Measurements from ENCODE around the gene PRG3.
"Not testable (repeated sequence)": the region's sequence is repeated elsewhere in the genome, so short reads cannot be mapped to it uniquely, and the experiment has no call there.

PRG3 gene

DNA sequence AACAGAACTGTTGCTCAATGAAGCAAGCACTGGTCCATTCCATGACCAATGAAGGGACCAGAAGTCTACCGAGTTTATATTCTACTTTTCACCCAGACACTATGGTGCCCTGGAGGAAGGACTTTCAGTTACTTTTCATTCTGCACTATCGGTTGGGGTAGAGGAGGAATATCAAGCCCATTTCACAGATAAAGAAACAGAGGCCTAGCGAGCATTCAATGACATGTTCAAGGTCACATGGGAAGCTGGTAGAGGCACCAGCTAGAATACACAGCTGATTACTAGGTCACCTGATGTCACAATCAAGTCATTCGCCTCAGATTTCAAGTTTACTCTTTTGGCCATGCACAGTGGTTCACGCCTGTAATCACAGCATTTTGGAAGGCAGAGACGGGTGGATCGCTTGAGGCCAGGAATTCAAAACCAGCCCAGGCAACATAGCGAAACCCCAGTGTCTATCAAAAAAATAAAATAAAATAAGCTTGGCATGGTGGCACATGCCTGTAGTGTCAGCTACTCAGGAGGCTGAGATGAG, 27.1 kb upstream of the PRG3 start:
- no peak for DNase-seq

DNA sequence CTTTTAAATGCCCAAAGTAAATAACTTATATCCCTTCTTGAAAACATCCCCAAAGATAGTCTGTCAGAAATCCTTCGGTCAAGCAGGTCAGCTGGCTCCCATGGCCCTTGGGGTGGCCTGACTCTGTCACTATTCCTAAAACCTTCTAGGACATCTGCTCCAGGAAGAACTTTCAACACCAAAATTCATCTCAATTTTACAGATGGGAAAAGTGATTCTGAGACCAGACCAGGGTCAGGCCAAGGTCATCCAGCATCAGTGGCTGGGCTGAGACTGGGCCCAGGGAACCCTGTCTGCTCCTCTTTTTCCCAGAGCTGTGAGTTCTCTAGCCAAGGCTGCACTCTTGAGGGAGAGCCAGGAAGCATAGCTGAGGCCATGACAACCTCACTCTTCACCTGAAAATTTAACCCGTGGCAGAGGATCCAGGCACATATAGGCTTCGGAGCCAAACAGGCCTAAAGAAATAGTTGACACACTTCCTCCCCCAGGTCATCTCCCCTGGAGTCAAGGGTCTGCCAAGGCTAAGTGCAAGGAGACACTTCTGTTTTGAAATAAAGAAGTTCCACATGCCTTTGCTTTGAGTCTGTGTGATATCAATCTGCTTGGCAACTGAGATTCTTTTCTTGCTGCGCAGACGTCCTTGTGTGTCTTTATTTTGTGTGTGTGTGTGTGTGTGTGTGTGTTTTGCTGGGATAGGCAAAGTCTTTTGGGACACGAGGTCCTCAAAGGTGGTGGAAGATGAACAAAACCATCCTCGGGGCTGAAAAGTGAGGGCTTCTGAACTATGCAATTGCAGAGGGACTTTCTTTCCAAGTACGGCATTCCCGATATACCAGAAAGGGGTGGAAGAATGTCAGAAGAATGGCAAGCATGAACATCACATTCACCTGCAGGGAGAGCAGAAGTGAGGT, 26.3 kb upstream of the PRG3 start:
- DNase-seq = no peak

DNA sequence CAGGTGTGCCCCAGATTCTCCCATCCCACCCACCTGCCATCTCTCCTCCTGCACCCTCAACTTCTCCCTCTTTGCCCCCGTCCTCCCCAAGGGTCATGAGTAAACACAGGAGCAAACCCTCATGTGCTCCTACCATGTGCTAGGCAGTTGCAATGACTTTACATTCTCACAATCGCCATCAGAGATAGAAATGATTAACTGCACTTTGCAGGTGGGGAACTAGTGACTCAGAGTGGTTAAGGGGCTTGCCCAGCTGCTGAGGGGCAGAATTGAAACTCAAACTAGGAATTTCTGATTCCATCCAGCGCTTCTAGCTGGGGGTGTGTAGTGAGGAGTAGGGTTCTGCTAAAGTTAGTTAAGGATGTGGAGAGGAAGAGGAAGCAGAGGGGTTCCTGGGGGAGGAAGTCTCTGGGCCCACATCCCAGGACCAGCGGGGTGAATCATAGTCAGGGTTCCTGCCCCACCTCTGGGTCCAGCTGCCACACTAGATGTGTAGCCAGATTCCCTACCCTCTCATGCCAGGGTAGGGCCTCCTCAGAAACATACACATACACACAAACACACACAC, 25.5 kb upstream of the PRG3 start:
- DNase-seq = peak; percentile 23

DNA sequence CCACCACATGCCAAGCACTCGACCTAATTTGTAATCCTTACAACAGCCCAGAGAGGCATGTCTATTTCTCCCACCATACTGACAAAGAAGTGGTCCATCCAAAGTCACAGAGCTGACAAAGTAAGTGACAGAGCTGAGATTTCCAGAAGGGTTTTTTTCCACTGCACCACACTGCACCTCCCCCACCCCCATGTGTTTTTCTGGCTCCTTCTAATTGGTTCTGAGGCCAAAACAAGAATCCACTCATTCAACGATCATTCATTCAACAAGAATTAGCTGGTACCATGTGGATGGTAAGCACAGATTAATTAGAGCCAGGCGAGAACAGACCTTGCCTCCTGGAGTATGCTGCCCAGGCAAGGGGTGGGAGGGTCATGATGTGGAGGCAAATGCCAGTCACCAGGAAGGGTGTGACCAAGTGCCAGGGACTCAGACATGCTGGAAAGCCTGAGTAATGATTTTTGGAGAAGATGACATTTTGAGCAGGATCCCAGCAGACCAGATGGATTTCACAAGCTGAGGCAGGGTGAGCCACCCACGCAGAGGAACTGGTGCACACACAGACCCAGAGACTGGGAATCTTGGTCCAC, 24.4 kb upstream of the PRG3 start:
- DNase-seq = no peak

DNA sequence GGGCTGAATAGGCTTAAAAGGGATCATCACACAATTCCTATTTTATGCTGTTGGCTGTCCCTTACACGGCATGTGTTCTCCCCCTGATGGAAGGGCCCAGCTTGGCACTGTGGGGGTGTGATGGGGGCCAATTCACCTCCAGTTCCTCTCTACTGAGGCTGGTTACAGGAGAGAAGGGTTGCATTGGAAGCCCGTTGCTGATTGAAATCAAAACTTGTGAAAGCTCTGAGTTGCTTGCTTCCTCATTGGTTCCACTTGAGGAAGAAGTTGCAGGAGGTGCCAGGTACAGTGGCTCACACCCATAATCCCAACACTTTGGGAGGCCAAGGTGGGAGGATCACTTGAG, 22.8 kb upstream of the PRG3 start:
- no peak for DNase-seq

DNA sequence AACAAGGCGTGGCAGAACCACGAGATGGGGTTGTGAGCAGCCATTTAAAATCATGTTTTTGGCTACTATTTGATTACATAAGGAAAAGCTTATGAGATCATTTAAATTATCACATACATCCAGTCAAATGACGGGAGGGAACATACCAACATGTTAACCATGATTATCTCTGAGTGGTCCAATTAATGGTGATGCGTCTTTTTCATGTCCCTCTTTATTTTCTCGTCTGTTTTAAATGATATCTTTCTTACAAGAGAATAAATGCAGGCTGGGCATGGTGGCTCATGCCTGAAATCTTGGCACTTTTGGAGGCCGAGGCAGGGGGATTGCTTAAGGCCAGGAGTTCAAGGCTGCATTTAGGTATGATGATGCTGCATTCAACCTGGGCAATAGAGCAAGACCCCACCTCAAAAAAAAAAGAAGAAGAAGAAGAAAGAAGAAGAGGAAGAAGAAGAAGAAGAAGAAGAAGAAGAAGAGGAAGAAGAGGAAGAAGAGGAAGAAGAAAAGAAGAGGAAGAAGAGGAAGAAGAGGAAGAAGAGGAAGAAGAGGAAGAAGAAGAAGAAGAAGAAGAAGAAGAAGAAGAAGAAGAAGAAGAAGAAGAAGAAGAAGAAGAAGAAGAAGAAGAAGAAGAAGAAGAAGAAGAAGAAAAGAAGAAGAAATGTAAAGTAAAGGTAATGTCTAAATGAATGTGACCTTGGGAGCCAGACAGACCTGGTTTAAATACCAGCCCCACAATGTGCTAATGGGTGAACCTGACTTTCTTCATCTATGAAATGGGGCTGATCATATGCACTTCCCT, 22.3 kb upstream of the PRG3 start:
- not testable (repeated sequence) for DNase-seq

DNA sequence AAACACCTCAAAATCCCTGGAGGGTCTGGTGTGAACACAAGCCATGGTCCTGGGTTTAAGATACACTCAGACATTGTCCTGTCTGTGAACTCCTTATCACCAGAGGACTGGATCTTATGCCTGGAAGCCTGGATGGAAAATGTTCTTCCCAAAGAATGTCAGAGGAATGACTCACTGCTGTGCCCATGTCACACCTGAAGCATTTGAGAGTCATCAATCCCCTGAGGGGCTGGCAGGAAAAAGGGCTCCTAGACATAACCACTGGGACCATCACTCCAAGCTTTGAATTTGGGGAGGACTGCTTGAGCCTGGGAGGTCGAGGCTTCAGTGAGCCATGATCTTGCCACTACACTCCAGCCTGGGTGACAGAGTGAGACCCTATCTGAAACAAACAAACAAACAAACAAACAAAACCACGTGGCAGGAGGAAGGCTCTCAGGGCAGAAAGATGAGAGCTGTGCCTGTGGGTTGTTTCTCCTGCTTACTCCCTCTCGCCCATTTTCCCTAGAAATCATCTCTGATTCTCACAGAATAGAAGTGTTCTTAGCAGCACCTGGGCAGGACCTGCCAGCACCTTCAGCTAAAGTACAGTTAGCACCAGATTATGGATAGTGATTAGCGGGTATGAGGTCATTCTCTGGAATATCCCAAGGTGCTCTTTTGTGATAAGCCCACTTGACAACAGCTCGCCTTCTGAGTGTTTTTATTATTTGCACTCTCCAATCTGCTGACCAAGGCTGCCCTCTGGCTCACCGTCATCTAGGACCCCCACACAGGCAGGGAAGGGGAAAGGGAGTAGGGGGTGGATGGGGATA, 21.4 kb upstream of the PRG3 start:
- DNase-seq = no peak

DNA sequence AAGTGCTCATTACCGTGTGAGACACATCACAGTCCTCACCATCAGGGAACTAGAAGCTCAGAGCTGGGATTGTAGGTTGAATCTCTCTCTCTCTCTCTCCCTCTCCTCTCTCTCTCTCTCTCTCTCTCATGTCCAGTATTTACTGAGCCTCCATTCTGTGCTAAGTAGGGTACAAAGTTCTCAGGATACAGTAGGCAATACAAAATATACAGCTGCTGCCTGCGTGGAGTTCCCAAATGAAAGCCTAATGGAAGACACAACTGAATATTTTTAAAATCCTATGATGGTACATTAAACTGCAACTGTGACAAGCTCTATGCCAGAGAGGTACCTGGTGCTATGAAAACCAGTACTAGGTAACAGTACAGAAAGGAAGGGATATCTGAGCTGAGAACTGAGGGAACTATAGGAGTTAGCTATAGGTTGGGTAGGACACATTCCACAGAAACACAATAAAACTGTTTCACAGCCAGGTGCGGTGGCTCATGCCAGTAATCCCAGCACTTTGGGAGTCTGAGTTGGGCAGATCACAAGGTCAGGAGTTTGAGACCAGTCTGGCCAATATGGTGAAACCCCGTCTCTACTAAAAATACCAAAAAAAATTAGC, 19.1 kb upstream of the PRG3 start:
- DNase-seq = no peak

DNA sequence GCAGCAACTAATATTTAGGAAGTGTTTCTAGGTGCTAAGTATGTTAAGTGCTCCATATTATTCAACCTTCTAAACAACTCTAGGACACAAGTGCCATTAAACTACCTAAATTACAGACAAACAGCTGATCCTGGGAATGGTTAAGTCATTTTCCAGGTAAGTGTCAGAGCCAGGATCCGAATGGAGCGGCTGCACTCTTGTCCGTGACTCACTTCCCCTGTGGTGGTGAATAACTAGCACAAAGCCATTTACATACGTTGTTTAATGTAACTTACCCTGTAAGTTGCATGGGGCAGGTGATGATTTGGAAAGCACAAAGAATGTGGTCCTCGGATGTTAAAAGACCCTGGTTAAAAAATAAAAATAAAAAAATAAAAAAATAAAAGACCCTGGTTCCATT, 18.3 kb upstream of the PRG3 start:
- no peak for DNase-seq

DNA sequence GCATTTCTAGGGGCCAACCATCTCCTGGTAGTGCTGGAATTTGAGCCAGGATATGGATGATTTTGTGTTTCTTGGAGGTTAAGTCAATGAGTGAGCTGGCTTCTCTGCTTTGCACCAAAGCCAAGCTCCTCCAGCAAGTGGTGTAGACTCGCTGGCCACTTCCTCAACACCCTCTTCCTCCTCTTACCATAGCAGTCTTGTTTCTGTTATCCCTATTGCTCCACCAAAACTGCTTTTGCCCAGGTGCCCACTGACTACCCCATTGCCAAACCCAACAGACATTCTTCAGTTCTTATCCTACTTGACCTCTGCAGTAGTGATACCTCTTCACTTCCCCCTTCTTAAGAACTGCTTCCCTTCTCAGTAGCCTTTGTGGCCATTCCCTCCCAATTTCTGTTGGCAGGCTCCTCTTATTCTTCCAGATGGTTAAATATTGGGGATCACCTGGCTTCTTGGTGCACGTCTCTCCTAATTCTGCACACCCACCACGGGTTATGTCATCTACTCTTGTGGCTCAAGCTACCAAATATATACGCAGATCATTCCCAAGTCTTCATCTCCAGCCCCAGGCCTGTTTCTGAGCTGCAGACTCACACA, 16.5 kb upstream of the PRG3 start:
- DNase-seq = no peak

DNA sequence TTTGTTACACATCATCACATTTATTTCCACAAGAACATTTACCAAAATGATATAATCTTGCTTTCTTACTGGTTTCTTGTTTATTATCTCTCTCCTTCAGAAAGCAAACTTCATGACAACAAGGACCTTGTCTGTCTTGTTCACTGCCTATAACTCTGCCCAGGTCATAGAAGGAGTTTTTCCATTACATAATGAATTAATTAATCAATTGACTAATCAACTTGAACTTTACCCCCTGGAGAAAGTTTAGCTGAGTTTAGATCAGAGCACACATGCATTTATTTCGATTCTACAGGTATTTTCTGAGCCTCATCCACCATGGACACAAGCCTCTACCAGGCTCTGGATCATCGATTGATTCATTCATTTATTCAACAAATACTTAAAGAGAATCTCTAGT, 15.8 kb upstream of the PRG3 start:
- no peak for DNase-seq

DNA sequence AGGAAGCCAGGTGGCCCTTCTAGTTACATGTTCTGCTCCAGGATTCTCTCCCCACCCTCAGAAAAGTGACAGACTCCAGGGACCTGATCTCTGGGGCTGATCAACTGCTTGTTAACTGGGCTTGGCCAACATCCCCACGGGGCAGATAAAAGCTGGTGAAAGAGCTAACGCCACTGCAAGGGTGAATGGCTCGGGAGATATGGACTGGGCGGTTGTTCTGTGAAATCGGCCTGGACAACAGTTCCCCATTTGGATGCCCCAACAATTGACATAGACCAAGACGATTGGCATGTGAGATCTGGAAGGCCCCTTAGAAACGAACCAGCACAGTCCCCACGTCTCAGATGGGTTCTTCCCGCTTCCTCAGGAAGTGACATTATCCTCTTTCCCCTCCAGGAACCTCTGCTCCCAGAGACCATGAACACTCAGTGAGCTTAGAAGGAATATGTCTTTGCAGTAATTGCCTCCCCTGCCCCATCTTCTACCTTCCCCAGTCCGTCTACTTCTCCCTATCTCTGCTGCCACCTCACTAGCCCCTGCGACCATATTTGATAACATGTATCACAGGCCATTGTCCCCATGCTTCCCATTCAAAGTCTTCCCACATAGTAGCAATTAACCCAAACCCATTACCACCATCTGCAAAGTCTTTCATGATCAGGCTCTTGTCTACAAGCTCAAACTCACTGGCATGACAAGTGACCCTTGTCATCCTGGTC, 15.1 kb upstream of the PRG3 start:
- DNase-seq = no peak

DNA sequence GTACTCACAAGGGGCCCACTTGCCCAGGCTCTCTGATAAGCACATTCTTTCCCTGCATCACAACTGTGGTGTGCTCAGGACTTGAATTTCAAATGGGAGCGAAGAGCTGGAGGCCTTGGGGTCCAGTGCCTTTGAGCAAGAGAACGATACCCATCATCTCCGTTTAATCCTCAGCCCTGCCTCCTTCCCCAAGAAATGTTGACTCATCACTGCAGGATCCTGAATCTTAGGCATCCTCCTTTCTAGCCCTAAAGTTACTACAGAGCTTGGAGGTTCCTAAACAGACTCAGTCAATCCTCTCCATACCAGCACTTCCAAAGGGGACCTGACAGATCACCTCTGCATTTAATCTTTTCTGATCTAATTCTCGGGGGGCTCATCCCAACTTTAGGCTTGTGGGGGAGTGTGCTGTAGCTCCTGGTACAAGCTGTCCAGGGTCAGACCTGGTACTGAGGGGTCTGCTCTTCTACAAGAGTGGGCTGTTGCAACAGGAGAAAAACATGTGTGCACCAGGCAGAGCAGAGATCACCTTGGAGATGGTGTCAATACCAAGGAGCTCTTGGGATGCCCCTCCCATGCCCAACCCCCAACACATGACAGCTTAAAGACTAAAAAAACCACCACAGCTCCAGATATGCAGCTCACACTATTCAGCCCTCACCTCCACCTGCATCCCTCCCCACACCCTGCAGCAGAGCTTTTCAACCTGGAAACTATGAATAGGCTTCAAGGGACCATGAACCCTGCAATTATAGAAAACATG, 13.4 kb upstream of the PRG3 start:
- DNase-seq = no peak

DNA sequence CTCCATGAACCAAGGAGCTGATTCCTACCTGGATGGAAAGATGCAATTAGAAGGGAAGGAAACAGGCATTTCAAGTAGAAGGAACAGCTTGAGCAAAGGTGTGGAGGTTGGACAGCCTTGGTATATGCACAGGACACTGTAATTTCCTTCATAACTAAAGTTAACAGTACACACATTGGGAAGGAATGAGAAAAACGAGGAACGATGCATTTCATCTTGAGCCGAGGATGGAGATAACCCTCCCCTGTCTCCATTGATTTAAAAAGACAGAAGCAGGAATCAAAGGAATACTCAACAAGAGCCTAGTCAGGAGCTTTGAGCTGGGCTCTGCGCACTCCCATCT, 11.8 kb upstream of the PRG3 start:
- no peak for DNase-seq

DNA sequence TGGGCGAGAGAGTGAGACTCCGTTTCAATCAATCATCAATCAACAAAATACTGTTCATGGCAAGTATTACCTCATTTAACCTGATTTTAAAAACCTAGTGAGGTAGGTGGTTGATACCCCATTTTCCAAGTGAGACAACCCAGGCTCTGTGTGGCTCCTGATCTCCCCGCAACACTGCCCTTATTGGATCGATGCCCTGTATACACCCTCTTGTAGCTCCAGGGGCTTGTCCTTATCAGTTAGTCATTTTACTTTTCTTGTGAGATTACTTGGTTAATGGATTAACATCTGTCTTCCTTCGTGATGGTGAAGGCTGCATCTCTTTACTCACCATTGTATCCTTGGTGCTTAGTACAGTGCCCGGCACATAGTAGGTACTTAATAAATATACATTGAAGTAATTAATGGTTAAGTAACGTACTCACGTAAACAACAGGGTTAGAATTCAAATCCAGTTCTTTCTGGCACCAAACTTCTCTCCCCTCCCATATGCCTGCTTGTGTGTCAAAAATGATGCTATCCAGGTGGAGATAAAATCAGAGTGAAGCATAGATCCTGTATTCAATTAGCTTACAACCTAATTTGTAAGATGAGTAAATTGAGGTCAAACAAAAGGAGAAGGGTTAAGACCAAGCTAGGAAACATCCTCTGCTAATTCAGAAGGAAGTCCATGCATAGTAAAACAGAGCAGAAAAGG, 11.3 kb upstream of the PRG3 start:
- no peak for DNase-seq

DNA sequence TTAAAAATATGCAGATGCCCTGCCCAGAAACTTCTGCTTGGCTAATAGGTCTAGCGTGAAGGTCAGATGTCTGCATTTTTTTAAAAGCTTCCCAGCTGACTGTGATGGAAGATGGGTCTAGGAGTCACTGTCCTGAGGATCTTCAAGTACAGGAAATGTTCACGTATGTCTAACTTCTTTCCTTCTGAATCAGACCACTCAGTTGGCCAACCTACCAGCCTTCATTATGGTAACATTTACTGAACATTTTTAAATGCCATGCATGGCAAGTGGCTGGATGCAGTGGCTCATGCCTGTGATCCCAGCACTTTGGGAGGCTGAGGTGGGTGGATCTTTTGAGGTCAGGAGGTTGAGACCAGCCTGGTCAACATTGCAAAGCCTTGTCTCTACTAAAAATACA, 10.6 kb upstream of the PRG3 start:
- no peak for DNase-seq

DNA sequence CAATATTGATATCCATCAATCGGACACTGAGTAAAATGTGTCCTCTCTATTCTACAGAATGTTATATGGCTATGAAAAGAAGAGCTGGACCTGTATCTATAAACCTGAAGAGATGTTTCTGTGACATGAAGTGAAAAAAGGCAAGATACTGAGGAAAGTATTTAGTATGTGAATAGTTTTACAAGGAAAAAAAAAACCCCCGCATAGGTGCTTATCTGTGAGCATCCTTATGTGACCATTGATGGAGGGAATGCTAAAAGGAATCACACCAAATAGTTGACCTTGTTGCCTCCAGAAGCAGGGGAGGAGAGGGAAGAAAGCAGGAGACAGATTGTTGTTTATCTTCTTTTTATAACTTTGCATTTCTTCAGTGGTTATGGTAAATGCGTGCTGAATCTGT, 10.2 kb upstream of the PRG3 start:
- no peak for DNase-seq

DNA sequence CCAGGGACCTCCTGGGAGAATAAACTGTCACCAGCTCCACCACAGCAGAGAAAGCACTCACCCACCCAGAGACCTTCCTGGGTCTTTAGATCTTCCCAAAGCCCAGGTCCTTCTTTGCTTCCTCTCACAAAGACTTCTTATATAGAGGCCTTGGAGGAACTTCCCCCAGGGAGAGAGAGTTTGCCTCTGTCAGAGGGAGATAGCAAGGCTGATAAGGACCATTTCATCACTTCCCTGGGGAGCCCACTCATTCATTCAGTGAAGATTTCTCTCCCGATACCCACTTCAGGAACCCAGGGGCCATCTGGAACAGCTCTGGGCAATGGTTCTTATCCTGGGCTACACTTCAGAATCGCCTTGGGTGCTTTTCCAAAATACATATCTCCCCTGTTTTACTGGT, 9.6 kb upstream of the PRG3 start, which contains the start of gene PRG2:
PRG2 (minus strand) TSS at position 116 of the 400 bp plus-strand sequence. CDS start 706 bp downstream, outside the sequence.
- DNase-seq = no peak

DNA sequence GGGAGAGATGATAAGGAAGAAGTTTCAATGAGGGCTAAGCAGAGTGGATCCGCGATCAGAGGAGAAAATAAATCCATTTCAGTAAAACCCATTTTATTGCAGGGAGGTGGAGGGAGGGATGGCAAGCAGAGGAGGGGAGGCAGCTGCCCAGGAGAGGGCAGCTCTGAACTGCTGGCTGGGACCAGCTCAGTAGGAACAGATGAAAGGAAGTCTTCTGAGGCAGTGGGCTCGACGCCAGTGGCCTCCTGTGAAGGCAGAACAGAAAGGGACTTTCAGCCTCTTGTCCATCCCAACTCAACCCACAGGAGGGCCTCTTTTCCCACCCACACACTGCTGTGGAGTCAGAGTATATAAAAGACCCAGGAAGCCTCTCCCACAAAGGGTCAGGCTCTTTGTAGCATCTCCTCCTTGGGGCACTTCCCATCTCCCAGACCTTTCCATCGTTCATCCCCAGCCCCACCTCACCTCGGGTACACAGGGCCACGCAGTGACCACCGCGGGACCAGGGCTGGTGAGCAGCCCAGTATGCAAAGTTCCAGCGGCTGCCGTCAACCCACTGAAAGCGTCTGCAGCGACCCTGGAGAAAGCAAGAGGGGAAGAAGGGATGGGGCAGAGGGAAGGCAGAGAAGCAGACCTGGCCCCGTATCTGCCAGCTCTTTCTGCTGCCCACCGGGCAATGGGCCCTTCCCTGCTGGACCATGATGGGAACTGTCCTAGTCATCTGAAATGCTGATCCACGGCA, 6.5 kb upstream of the PRG3 start:
- no peak for DNase-seq
